Neural cell (in vitro differentiated cells): ENCODE data around the gene TRMT10C. TPM values are rescaled to one million over a fixed set of nuclear protein-coding genes. Genes with fewer than 3 reads are reported as not detected.

Experiments
- H2AFZ ChIP-seq: fragments of 200-600, 300-800 bp; sonication (generic), shearing (Covaris generic); 2 replicates; pipeline ENCODE4 v1.6.0; 2014; ENCODE audit warnings: low read depth, mild to moderate bottlenecking, antibody characterized with exemption, low read length, moderate library complexity
- H3F3A ChIP-seq: fragments of 200-600 bp; shearing (Covaris generic); 2 replicates; pipeline ENCODE4 v1.6.1; 2016; ENCODE audit warnings: mild to moderate bottlenecking, moderate library complexity, mixed read lengths, antibody characterized with exemption, low read length; ENCODE audit not compliant: insufficient read depth, poor library complexity, severe bottlenecking
- H3K27ac ChIP-seq: fragments of 200-600, 300-800 bp; sonication (generic), shearing (Covaris generic); 2 replicates; pipeline ENCODE4 v1.5.1; 2014; ENCODE audit warnings: mild to moderate bottlenecking, low read length, moderate library complexity
- H3K27me3 ChIP-seq: fragments of 300-800, 200-600 bp; sonication (generic), shearing (Covaris generic); 2 replicates; pipeline ENCODE4 v1.6.0; 2014; ENCODE audit warnings: mild to moderate bottlenecking, low read depth, low read length, moderate library complexity; ENCODE audit not compliant: insufficient read depth
- H3K36me3 ChIP-seq: fragments of 300-800, 200-600 bp; sonication (generic), shearing (Covaris generic); 2 replicates; pipeline ENCODE4 v1.5.1; 2014; ENCODE audit warnings: mild to moderate bottlenecking, antibody characterized with exemption, low read length, moderate library complexity; ENCODE audit not compliant: insufficient read depth
- H3K4me2 ChIP-seq: fragments of 300-800, 200-600 bp; sonication (generic), shearing (Covaris generic); 2 replicates; pipeline ENCODE4 v1.6.0; 2014; ENCODE audit warnings: mild to moderate bottlenecking, low read length
- H3K4me3 ChIP-seq: fragments of 300-800, 200-600 bp; sonication (generic), shearing (Covaris generic); 2 replicates; pipeline ENCODE4 v1.5.1; 2014; ENCODE audit warnings: mild to moderate bottlenecking, low read length, moderate library complexity
- H3K79me2 ChIP-seq: fragments of 200-600 bp; shearing (Covaris generic); replicated peaks from 2 replicates; pipeline ENCODE4 v1.6.0; 2014; ENCODE audit warnings: mild to moderate bottlenecking, low read length, moderate library complexity; ENCODE audit not compliant: insufficient read depth
- H3K9ac ChIP-seq: fragments of 300-800, 200-600 bp; sonication (generic), shearing (Covaris generic); 2 replicates; pipeline ENCODE4 v1.6.1; 2016; ENCODE audit warnings: mild to moderate bottlenecking, low read length, mixed read lengths
- H3K9me2 ChIP-seq: fragments of 200-600 bp; shearing (Covaris generic); 2 replicates; pipeline ENCODE4 v1.6.1; 2016; ENCODE audit warnings: mild to moderate bottlenecking, low read length, mixed read lengths; ENCODE audit not compliant: insufficient read depth
- H3K9me3 ChIP-seq: fragments of 200-600, 300-800 bp; sonication (generic), shearing (Covaris generic); 2 replicates; pipeline ENCODE4 v1.6.1; 2016; ENCODE audit warnings: mild to moderate bottlenecking, mixed run types, low read length, moderate library complexity, mixed read lengths
- H4K20me1 ChIP-seq: fragments of 200-600 bp; shearing (Covaris generic); 2 replicates; pipeline ENCODE4 v1.6.1; 2016; ENCODE audit warnings: mild to moderate bottlenecking, mixed run types; ENCODE audit not compliant: insufficient read depth
- EP300 ChIP-seq: fragments of 450-650 bp; conservative IDR thresholded peaks from 2 replicates; pipeline ENCODE4 v1.6.1; 2014; ENCODE audit warnings: antibody characterized with exemption, mild to moderate bottlenecking, moderate library complexity; ENCODE audit not compliant: poor library complexity, severe bottlenecking
- EZH2 ChIP-seq: fragments of 200-600, 300-800 bp; shearing (Covaris generic), sonication (generic); IDR thresholded peaks from 2 replicates; pipeline ENCODE4 v1.6.1; 2014; ENCODE audit warnings: antibody characterized with exemption, low read length, borderline replicate concordance, mild to moderate bottlenecking; ENCODE audit not compliant: insufficient read depth, poor library complexity, severe bottlenecking
- MXI1 ChIP-seq: fragments of 450-650 bp; conservative IDR thresholded peaks from 2 replicates; pipeline ENCODE4 v1.6.1; 2014; ENCODE audit warnings: antibody characterized with exemption, mild to moderate bottlenecking; ENCODE audit not compliant: poor library complexity, severe bottlenecking
- POLR2AphosphoS5 ChIP-seq: IDR thresholded peaks from 2 replicates; pipeline ENCODE4 v1.6.1; 2012
- RAD21 ChIP-seq: fragments of 450-650 bp; conservative IDR thresholded peaks from 2 replicates; pipeline ENCODE4 v1.6.1; 2014; ENCODE audit warnings: antibody characterized with exemption, mild to moderate bottlenecking, moderate library complexity
- SMC3 ChIP-seq: fragments of 450-650 bp; conservative IDR thresholded peaks from 2 replicates; pipeline ENCODE4 v1.6.1; 2014; ENCODE audit warnings: antibody characterized with exemption, mild to moderate bottlenecking, moderate library complexity; ENCODE audit not compliant: poor library complexity
- TAF1 ChIP-seq: IDR thresholded peaks from 2 replicates; pipeline ENCODE4 v1.6.1; 2012; ENCODE audit warnings: low read depth
- polyA plus RNA-seq: library from polyadenylated mRNA; depleted of rRNA; stranded (reverse); fragments of >200 nt; gene quantifications from 2 replicates; pipeline ENCODE4 v1.2.3, GENCODE V29; 2014
- TF ChIP-seq, protein P1 (sequence below): fragments of 450-650 bp; IDR thresholded peaks from 2 replicates; pipeline ENCODE4 v1.5.1; 2014; ENCODE audit warnings: antibody characterized with exemption, mild to moderate bottlenecking, moderate library complexity; ENCODE audit not compliant: poor library complexity, severe bottlenecking
- TF ChIP-seq, protein P2 (sequence below): IDR thresholded peaks from 2 replicates; pipeline ENCODE4 v1.6.1; 2012; ENCODE audit warnings: borderline replicate concordance

Gene TRMT10C
- polyA plus RNA-seq, 1 donor from 2014 or later, result 44.5 TPM

DNA sequence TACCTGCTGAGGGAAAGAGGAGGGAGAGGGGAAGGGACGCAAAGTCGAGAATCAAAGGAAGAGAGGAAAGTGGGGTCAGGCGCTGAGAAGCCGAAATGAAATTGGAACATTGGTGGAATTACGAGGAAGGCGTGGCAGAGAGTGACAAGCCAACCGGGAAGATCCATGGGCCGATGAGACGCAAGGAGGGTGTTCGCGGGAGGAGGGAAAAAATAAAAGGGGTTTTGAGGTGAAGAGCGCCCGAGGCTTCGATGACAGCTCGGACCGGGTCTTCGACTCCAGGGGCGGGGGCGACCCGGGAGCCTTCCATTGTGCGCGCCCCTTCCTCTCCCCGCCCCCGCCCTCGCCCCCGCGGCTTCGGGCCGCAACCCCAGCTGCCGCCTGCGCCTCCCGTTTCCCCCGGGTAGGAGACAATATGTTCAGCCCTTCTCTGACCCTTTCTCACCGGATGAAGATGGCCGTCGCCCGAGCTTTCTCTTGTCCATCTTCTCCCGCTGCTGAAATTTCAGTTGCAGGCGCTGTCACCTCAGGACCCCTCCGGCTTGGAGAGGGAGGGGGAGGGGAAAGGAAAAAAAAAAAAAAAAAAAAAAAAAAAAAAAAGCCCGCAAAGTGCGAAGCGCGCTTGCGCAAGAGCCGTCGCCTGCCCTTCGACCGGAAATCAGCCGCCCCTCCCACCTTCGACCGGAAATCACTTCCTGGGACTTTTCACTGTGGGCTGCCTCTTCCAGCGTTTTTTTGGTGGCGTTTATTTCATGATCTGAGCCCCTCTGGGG is 48.8 kb upstream of the TRMT10C start, which contains the start of gene SENP7:
SENP7 (minus strand) TSS at position 567 of the 773 bp plus-strand sequence; CDS start at position 485, 82 bp downstream.
- Histone ChIP-seq H3F3A (no peaks in the 10 kb centered on the region), H3K4me2 (peak within 1 kb of the TSS; percentile 86), H3K9me3 (no peaks in the 10 kb centered on the region), H3K27ac (peak within 1 kb of the TSS; percentile 98), H3K9ac (peak within 1 kb of the TSS; percentile 98), H3K36me3 (peaks cover 10% of the 10 kb centered on the region), H4K20me1 (no peaks in the 10 kb centered on the region), H3K79me2 (peaks cover 35% of the 10 kb centered on the region), H3K4me3 (peak within 1 kb of the TSS; percentile 76), H3K9me2 (no peaks in the 10 kb centered on the region), H3K27me3 (no peaks in the 10 kb centered on the region), H2AFZ (peak within 1 kb of the TSS; percentile 94)
- TF ChIP-seq TAF1 (peak; percentile 75), MXI1 (peak; percentile 63), POLR2AphosphoS5 (peak; percentile 79), RAD21 (no peak), EP300 (peak; percentile 41), EZH2 (no peak), SMC3 (no peak)
- TF ChIP-seq, protein P1, sequence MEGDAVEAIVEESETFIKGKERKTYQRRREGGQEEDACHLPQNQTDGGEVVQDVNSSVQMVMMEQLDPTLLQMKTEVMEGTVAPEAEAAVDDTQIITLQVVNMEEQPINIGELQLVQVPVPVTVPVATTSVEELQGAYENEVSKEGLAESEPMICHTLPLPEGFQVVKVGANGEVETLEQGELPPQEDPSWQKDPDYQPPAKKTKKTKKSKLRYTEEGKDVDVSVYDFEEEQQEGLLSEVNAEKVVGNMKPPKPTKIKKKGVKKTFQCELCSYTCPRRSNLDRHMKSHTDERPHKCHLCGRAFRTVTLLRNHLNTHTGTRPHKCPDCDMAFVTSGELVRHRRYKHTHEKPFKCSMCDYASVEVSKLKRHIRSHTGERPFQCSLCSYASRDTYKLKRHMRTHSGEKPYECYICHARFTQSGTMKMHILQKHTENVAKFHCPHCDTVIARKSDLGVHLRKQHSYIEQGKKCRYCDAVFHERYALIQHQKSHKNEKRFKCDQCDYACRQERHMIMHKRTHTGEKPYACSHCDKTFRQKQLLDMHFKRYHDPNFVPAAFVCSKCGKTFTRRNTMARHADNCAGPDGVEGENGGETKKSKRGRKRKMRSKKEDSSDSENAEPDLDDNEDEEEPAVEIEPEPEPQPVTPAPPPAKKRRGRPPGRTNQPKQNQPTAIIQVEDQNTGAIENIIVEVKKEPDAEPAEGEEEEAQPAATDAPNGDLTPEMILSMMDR, result no peak
- TF ChIP-seq, protein P2, sequence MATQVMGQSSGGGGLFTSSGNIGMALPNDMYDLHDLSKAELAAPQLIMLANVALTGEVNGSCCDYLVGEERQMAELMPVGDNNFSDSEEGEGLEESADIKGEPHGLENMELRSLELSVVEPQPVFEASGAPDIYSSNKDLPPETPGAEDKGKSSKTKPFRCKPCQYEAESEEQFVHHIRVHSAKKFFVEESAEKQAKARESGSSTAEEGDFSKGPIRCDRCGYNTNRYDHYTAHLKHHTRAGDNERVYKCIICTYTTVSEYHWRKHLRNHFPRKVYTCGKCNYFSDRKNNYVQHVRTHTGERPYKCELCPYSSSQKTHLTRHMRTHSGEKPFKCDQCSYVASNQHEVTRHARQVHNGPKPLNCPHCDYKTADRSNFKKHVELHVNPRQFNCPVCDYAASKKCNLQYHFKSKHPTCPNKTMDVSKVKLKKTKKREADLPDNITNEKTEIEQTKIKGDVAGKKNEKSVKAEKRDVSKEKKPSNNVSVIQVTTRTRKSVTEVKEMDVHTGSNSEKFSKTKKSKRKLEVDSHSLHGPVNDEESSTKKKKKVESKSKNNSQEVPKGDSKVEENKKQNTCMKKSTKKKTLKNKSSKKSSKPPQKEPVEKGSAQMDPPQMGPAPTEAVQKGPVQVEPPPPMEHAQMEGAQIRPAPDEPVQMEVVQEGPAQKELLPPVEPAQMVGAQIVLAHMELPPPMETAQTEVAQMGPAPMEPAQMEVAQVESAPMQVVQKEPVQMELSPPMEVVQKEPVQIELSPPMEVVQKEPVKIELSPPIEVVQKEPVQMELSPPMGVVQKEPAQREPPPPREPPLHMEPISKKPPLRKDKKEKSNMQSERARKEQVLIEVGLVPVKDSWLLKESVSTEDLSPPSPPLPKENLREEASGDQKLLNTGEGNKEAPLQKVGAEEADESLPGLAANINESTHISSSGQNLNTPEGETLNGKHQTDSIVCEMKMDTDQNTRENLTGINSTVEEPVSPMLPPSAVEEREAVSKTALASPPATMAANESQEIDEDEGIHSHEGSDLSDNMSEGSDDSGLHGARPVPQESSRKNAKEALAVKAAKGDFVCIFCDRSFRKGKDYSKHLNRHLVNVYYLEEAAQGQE, result peak; percentile 87

DNA sequence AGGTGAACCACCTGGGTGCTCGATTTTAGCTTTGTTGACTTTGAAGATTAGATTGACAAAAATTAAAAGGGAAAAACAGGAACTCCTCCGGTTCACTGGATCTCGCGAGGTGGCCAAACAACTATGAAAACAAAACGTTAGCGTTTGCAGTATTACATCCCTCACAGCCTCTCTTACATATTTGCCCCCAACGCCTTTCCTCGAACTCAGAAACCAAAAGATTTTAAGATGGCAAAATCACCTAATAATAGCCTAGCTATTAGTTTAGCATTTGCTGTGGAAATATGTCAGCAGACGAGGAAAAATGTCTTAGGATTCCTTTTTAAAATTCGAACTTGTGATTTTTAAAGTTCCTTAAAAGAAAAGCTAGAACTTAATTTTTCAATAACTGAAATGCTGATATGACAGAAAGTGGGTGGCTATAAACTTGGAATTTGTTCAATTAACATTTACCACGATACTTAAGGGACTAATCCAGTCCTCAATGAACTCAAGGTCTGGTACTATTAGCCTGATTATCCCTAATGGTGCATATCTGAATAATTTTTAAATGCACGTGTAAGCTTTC is 48.2 kb upstream of the TRMT10C start:
- peak overlapping the region; percentile 98 for H3K9ac ChIP-seq
- H3F3A ChIP-seq, result no peaks in the 10 kb centered on the region
- peak overlapping the region; percentile 98 for H3K27ac ChIP-seq
- peak overlapping the region; percentile 94 for H2AFZ ChIP-seq
- no peaks in the 10 kb centered on the region for H4K20me1 ChIP-seq
- peak overlapping the region; percentile 76 for H3K4me3 ChIP-seq
- H3K9me2 ChIP-seq, result no peaks in the 10 kb centered on the region
- TF ChIP-seq, protein P2, result no peak
- TF ChIP-seq, protein P1, result no peak
- TF ChIP-seq MXI1 (no peak), SMC3 (no peak)
- H3K9me3 ChIP-seq, result no peaks in the 10 kb centered on the region
- H3K27me3 ChIP-seq, result no peaks in the 10 kb centered on the region
- H3K4me2 ChIP-seq, result peak overlapping the region; percentile 86
- H3K36me3 ChIP-seq, result peaks cover 10% of the 10 kb centered on the region
- H3K79me2 ChIP-seq, result peaks cover 32% of the 10 kb centered on the region
